Endothelial cell of hepatic sinusoid (primary cell): ENCODE results near the gene EFCAB6.
"Not testable (repeated sequence)": the region's sequence is repeated elsewhere in the genome, so short reads cannot be mapped to it uniquely, and the experiment has no call there.

Experiments
- in situ Hi-C: cut with HindIII; loops from 2 replicates; pipeline ENCODE4 v1.10.0; 2017; ENCODE audit warnings: low sequenced_read_pairs

Gene EFCAB6

DNA sequence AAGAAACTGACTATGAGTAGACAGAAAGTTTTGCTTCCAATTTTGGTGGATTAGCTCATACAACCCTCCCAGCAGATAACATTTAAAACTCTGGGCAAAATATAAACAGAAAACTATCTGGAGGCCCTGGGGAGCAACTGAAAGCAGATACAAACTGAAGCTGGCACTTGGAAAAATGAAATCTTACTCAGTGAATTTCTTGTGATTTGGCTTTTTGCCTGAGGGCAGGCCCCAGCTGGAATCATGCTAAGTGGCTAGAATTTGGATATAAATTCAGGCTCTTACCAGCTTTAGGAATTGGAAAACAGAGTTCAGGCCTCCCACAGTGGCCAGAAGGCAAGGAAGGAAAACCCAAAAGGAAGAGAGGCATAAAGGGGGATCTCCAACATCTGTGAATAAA is 85.8 kb downstream of the EFCAB6 start:
- in situ Hi-C loops = no loop called here

DNA sequence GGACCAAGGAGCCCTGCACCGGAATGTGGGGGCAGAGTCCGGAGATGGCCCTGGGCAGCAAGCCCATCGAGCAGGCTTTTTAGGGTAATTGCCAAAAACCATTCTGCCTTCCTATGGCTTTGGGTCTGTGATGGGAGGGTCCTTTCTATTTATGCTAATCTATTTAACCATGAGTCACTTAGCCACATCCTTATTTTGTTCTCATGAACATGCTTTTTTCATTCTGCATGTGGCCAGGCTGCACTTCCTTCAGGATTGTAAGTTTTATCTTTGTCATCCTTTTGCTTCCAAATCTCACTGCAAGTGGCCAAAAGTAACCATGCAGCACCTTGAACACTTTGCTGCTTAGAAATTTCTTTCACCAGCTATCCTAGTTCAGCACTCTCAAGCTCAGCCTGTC is 88.3 kb downstream of the EFCAB6 start:
- in situ Hi-C loops = no loop called here

DNA sequence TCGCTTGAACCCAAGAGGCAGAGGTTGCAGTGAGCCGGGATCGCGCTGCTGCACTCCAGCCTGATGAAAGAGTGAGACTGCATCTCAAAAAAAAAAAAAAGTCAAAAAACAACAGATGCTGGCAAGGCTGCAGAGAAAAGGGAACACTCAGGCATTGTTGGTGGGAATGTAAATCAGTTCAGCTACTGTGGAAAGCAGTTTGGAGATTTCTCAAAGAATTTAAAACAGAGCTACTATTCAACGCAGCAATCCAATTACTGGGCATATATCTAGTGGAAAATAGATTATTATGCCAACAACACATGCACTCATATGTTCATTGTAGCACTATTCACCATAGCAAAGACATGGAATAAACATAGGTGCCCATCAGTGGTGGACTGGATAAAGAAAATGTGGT is 89.7 kb downstream of the EFCAB6 start:
- in situ Hi-C loops = no loop called here

DNA sequence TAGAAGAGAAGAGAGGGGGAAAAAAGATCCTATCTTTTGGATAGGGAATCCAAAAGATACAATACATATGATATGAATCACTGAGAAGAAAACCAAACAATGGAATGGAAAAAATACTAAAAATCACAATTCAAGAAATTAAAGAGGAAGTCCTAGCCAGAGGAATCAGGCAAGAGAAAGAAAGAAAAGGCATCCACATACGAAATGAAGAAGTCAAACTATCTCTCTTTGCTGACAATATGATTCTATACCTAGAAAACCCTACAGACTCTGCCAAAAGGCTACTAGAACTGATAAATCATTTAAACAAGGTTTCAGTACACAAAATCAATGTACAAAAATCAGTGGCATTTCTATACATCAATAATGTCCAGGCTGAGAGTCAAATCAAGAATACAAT is 91.4 kb downstream of the EFCAB6 start:
- in situ Hi-C loops = no loop called here

DNA sequence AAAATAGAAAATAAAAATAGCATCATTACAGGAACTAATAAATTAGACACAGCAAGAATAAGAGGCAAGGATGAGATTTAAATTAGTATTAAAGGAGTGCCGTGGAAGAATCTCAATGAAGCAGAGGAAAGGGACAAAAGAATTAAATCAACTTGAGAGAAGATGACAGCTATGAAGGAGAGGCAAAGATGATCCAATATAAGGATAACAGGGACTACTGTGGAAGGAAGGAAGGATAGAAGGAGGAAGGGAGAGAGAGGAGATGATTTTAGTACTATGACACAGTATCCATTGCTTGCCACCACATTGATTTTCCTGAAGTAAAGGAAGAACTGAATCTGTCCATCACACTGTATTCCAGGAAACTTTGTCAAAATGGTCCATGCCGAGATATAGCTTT is 98.0 kb downstream of the EFCAB6 start:
- in situ Hi-C loops = loop anchor here (10.0 kb wide), 1 partner anchor 169 kb away; no protein-coding TSS in a partner anchor

DNA sequence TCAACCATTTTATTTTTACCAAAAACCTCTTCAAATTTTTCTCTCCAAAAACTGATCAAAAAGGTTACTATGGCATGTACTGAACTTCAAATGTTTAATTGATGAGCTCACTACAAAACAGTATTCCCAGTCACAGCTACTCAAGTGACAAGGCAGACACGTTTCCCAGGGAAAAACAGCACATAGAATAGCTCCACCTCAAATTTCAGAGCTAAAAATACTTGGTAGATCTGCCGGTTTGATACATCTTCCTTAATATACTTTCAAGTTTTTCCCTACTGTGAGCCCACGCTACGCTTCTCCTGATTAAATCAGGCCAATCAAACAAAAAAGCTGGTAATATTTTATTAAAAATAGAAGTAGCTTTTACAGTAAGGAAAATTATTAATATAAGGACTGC is 100.4 kb downstream of the EFCAB6 start:
- in situ Hi-C loops = loop anchor here (10.0 kb wide), 1 partner anchor 167 kb away; no protein-coding TSS in a partner anchor

DNA sequence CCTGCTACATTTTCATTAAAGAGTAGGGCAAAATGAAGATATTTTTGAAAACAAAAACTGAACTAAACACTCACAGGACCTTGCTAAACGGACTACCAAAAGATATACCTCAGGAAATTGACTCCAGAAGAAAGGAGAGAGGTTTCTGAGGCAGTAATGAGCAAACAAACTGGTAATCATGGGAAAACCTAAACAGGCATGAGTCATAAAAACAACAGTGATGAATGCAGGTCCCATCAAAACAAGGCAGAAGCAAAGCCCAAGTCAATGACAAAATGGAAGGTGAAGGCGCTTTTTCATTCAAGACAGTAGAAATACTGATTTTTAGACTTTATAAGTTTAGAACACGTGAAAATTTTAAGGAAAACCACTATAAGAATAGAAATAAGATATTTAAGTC is 104.5 kb downstream of the EFCAB6 start:
- in situ Hi-C loops = no loop called here

DNA sequence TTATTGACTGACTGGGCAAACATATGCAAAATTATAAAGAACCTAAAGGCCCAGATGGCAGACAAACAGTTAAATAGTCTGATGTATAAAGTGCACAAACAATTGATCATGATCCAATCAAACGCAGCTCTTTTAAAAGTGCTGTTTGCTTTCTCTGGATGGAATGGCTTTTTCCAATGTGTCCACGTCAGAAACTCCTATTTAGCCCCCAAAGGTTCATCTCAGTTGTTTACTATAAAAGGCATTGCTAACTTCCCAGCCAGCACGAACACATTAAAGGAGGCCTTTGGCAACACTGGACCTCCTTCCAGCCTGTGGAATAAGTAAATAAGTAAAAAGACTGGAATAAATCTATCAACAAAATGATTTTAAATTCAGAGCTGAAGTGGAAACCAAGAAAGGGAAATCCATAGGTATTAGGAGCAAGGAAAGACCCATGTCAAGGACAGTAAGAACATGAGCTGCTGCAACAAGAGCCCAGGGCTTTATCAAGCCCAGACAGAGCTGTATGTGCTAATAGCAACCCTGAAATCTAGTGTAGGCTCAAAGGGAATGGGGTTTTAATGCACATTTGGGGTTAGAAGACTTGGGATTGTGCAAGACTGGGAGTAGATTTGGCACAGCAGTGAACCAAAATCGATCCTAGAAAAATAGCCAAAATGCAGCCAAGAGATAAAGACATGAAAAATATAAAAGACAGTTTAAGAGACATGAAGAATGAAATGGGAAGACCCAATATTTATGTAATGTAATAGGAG is 105.4 kb downstream of the EFCAB6 start:
- in situ Hi-C loops = no loop called here

DNA sequence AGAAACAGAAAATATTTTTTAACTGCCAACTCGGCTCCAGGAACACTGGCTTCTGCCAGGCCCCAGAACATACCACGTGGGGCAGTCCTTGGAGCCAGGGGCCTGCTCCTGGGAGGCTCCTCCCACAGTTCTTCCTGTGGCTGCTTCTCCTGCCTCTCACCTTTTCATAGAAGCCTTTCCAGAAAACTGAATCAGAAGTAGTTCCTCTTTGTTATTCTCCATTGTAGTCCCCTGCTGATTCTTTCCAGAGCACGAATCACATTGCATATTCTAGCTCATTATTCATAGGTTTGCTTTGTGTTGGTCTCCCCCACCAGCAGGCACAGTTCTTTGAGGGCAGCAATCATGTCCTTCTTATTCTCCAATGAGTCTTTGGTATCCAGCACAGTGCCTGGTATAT is 106.0 kb downstream of the EFCAB6 start:
- in situ Hi-C loops = no loop called here

DNA sequence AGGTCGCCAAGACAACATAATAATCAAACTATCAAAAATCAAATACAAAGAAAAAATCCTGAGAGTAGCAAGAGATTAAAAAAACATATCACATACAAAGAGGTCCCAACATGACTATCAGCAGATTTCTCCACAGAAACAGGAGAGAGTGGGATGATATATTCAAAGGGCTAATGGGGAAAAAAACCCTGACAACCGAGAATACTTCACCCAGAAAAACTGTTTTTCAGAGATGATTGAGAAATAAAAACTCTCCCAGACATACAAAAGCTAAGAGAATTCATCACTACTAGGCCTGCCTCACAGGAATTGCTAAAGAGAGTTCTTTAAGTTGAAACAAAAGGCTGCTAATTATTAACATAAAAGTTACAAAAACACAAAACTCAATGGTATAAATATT is 108.1 kb downstream of the EFCAB6 start:
- in situ Hi-C loops = no loop called here

DNA sequence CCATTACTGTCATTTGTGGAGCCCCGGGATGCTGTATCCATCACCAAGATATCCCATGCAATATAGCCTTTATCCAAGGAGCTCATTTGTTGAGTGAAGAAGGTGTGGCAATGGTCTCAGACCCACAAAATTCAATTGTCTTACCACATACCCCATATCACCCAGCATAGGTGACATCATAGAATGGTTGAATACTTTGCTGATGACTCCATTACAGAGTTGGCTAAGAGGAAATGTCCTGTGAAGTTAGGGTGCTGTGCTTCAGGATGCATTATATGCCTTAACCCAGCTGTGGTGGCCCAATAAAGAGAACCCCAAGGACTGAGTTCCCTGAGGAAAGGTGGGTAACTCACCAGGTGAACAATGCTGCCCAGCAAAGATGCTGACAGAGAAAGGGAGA is 113.7 kb downstream of the EFCAB6 start:
- in situ Hi-C loops = no loop called here

DNA sequence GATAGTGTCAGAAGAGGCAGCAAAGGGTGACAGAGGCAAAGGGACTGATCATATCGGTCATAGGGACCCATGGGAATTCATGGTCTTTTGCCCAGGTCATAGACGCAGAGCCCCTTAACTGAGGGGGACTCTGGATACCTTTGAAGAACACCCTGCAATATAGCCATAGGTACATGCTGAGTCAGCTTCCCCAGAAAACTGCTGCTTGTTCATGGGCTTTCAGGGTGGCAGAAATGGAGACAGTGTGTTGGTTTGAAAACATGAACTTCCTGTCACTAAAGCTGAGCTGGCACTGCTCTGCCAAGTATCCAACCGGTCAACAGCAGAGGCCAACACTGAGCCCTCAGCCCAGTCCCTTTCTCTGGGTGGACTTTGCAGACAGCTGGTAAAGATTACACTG is 114.2 kb downstream of the EFCAB6 start:
- in situ Hi-C loops = no loop called here

DNA sequence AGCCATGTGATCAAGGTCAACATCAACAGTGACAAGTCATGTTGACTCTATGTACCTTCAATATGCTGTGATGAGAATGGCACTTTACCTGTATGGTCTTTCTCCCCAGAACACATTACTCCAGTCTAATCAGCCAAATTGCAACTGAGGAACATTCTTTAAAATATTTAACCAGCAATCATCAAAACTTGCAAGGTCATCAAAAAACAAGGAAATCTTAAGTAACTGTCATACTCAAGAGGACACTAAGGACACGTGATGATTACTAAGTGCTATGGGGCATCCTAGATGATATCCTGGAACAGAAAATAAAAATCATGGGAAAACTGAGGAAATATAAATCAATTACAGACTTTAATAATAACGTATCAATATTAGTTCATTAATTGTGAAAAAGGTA is 118.9 kb downstream of the EFCAB6 start:
- in situ Hi-C loops = no loop called here

DNA sequence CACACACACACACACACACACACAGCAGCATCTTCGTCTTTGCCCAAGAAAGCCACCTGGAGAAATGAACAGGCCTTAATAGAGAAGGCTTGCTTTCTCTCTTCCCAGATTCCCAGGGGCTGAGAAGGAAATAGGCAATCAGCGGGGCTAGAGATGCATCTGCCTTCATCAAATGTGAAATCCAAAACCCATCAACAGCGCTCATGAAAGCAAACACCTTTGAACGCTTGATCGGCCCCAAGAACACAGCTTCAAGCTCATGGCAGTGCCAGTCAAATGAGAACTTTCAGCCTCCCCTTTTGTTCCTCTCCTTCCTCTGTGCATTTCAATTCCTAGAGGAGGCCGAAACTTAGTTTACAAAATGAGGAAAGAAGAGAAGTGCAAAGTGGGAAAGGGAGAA is 122.7 kb downstream of the EFCAB6 start:
- in situ Hi-C loops = no loop called here

DNA sequence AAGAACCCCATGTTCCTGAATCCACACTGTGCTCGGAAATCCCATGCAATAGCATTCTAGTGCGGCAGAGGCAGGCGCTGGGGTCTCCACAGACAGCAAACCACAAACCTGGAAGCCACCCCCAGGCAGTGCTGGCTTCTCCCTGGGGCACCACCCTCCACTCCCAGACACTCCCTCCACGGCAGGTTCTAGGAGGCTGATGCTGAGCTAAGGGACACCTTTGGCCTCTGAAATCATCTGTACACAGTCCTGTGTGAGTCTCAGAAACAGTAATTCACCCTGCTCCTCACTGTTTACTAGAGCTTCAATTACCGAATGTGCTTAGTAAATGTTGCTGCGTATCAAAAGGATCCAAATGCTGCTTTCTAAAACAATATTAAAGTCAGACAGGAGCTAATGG is 129.3 kb downstream of the EFCAB6 start:
- in situ Hi-C loops = no loop called here

DNA sequence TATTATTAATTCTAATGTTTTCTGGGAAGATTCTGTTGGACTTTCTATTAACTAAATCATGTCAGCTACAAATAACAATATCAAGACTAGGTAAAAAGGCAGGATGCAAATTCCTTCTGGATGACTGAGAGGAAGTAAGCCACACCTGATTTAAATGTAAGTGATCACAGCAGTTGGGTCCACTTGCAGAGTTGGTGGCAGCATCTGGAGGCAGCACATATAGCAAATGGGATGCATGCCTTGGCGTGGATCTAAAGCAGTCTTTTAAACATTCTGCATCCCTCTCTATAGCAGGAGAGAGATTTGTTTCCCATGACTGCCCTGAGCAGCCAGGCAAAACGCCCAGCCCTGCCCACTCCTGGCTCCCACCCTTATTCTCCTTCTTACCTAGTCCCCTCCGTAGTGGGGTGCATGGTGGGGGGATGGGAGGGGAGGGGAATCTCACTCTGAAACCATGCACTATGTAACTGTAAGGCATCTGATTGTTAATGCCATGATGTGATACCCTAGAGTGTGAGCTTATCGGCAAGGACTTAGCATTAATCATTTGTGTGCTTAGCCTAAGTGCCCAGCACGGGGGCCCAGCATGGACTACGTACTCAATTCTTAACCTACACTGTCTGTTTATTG is 130.3 kb downstream of the EFCAB6 start:
- in situ Hi-C loops = no loop called here

DNA sequence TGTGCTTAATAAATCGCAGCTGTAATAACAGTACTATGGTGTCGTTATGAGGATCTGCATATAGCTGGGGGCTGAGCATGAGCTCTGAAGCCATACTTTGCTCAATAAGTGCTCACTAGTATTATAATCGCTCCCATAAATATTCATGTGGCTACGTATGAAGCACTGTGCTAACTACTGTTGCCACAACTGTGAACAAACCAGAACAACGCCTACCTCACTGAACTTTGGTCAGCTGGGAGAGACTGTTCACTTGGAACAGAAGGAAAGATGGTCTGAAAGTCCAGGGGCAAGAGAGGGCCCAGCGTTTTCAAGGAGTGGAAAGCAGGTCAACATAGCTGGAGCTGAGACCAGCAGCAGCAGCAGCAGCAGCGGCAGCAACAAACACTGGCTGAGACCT is 141.6 kb downstream of the EFCAB6 start:
- in situ Hi-C loops = no loop called here

DNA sequence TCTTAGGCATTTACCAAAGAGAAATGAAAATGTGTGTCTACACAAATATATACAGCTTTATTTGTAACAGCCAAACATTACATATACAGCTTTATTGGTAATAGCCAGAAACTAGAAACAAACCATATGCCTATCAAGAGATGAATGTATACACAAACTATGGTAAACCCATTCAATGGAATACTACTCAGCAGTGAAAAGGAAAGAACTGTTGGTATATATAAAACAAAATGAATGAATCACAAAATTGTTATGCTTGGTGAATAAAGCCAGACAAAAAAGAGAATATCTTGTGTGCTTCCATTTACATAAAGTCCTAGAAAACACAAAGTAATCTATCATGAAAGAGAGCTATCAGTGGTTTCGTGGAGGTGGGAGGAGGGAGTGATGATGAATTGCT is 142.9 kb downstream of the EFCAB6 start:
- in situ Hi-C loops = no loop called here

DNA sequence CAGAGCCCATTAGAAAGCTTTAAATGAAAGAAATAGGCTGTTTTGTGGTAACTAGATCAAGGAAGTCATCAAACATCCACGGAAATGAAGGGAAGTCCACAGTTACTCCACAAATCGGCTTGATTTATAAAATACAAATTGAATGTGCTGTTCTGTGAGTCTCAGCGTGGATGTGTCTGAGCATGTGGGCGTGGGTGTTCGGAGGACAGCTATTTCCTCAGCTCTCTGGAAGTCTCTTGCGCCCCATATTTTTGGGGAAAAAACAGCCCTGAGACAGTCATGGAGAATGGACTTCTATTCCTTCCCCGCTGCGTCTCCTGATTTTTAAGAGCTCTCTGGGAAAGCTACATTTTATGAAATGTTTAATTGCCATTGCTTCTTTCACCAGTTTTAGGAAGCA is 144.4 kb downstream of the EFCAB6 start:
- in situ Hi-C loops = no loop called here

DNA sequence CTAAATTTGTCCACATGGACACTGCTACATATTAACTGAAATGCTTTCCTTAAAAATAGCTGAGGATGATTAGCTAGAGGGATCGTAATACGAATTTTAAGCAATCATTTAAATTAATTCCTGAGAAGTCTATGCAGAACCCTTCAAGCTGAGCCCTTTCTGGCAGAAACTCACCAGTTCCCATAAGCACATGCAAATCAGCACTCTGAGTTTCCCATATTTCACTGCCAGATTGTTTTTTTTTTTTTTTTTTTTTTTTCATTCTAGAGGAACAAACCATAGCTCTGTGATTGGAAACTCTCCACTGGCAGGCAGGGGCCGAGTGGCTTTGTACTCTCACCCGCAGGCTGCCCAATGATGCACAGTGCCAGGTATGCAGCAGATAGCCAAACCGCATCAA is 145.6 kb downstream of the EFCAB6 start:
- in situ Hi-C loops = no loop called here

DNA sequence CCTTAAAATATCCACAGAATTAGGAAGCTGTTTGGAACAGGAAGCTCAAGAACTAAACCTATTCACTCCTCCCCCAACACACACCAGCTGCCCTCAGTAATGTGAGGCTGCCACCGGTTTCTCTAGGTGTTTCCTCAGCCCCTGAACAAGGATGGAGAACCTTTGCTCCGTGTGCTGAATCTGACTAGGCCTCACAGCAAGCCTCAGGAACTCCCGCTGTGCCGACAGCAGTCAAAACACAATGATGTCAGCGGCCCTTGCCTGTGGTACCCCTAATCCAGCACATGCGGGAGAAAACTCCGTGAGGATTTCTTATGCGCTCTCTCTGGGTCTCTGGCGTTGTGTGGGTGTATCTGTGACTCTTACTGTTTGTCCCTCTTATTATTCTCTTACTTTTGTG is 153.3 kb downstream of the EFCAB6 start:
- in situ Hi-C loops = no loop called here

DNA sequence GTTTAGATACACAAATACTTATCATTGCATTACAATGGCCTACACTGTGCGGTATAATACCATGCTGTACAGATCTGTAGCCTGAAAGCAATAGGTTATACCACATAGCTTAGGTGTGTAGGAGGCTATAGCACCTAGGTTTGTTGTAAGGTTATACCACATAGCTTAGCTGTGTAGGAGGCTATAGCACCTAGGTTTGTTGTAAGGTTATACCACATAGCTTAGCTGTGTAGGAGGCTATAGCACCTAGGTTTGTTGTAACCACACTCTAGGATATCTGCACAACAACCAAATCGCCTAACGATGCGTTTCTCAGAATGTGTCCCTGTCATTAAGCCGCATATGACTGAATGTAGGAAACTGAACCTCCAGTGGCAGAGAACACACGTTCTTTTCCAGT is 155.5 kb downstream of the EFCAB6 start:
- in situ Hi-C loops = not testable (repeated sequence)

DNA sequence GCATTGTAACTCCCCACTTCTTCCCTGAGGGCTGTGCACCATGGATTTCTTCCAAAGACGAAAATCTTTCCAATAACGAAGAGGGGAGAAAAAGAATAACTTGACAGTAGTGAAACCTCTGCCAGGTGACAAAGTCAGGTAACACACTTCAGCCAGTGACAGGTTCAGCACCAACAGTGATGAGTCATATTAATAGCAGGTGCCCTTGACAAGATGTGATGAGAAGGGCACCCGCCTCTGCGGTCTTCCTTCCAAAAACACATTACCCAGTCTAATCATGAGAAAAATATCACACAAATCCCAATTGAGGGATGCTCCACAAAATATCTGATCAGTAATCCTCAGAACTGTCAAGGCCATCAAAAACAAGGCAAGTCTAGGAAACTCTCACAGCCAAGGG is 157.8 kb downstream of the EFCAB6 start:
- in situ Hi-C loops = no loop called here
